ENCODE results near the gene TRIM34.

GRCh38 chr11:5691964-5692361, 67.2 kb downstream of the TRIM34 start:
- TF ChIP-seq CTCF (IDR thresholded peaks at IDR 0.05), result no peak
- TF ChIP-seq EP300 (IDR thresholded peaks at IDR 0.05), result no peak
- no peak for TF ChIP-seq POLR2A (IDR thresholded peaks at IDR 0.05)
